ENCODE results near the gene CTNNA3.
"Not testable (repeated sequence)": the region's sequence is repeated elsewhere in the genome, so short reads cannot be mapped to it uniquely, and the experiment has no call there.

Gene CTNNA3

GRCh38 chr10:67695555-67695954 is 440 bp downstream of the CTNNA3 start:
- H3K36me3 ChIP-seq (ENCODE audit: control insufficient read depth in 1 of 2, insufficient read depth in 2 of 2, low read length in 2 of 2), result no peaks in the 10 kb centered on the region
- H3K9me3 ChIP-seq (ENCODE audit: control insufficient read depth in 1 of 2, low read length in 2 of 2), result no peaks in the 10 kb centered on the region
- no peaks in the 10 kb centered on the region for H3K27me3 ChIP-seq (ENCODE audit: low read depth, low read length)
- peak overlapping the region; percentile 34 to 46 for H3K4me3 ChIP-seq (ENCODE audit: low read depth in 1 of 2, low read length in 2 of 2)
- H3K27ac ChIP-seq (ENCODE audit: low read length), result peak overlapping the region; percentile 75
- H3K4me1 ChIP-seq (ENCODE audit: control insufficient read depth in 1 of 2, insufficient read depth in 2 of 2, low read length in 2 of 2), result peaks cover 0 to 23% of the 10 kb centered on the region in 2 donors

DNA sequence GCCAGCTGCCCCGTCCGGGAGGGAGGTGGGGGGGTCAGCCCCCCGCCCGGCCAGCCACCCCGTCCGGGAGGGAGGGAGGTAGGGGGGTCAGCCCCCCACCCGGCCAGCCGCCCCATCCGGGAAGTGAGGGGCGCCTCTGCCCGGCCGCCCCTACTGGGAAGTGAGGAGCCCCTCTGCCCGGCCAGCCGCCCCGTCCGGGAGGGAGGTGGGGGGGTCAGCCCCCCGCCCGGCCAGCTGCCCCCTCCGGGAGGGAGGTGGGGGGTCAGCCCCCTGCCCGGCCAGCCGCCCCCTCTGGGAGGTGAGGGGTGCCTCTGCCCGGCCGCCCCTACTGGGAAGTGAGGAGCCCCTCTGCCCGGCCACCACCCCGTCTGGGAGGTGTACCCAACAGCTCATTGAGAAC is 4.1 kb downstream of the CTNNA3 start:
- H3K27ac ChIP-seq (ENCODE audit: low read length); H3K27me3 ChIP-seq (ENCODE audit: low read depth, low read length); H3K4me3 ChIP-seq (ENCODE audit: low read depth in 1 of 2, low read length in 2 of 2); H3K9me3 ChIP-seq (ENCODE audit: control insufficient read depth in 1 of 2, low read length in 2 of 2); H3K4me1 ChIP-seq (ENCODE audit: control insufficient read depth in 1 of 2, insufficient read depth in 2 of 2, low read length in 2 of 2); H3K36me3 ChIP-seq (ENCODE audit: control insufficient read depth in 1 of 2, insufficient read depth in 2 of 2, low read length in 2 of 2): not testable (repeated sequence)

- not testable (repeated sequence) for H3K27ac ChIP-seq (ENCODE audit: low read length); H3K27me3 ChIP-seq (ENCODE audit: low read depth, low read length); H3K4me3 ChIP-seq (ENCODE audit: low read depth in 1 of 2, low read length in 2 of 2); H3K36me3 ChIP-seq (ENCODE audit: control insufficient read depth in 1 of 2, insufficient read depth in 2 of 2, low read length in 2 of 2); H3K4me1 ChIP-seq (ENCODE audit: control insufficient read depth in 1 of 2, insufficient read depth in 2 of 2, low read length in 2 of 2); H3K9me3 ChIP-seq (ENCODE audit: control insufficient read depth in 1 of 2, low read length in 2 of 2)
Observed at GRCh38 chr10:67690540-67690939, 5.5 kb downstream of the CTNNA3 start.

DNA sequence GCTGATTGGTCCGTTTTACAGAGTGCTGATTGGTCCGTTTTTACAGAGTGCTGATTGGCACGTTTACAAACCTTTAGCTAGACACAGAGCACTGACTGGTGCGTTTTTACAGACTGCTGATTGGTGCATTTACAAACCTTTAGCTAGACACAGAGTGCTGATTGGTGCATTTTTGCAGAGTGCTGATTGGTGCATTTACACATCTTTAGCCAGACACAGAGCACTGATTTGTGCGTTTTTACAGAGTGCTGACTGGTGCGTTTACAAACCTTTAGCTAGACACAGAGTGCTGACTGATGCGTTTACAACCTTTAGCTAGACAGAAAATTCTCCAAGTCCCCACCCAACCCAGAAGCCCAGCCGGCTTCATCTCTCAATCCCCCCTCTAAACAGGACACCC is 11.9 kb downstream of the CTNNA3 start:
- not testable (repeated sequence) for H3K36me3 ChIP-seq (ENCODE audit: control insufficient read depth in 1 of 2, insufficient read depth in 2 of 2, low read length in 2 of 2); H3K4me1 ChIP-seq (ENCODE audit: control insufficient read depth in 1 of 2, insufficient read depth in 2 of 2, low read length in 2 of 2); H3K27ac ChIP-seq (ENCODE audit: low read length); H3K4me3 ChIP-seq (ENCODE audit: low read depth in 1 of 2, low read length in 2 of 2); H3K27me3 ChIP-seq (ENCODE audit: low read depth, low read length)
- H3K9me3 ChIP-seq (ENCODE audit: control insufficient read depth in 1 of 2, low read length in 2 of 2), result peaks cover 0 to 16% of the 10 kb centered on the region in 2 donors

DNA sequence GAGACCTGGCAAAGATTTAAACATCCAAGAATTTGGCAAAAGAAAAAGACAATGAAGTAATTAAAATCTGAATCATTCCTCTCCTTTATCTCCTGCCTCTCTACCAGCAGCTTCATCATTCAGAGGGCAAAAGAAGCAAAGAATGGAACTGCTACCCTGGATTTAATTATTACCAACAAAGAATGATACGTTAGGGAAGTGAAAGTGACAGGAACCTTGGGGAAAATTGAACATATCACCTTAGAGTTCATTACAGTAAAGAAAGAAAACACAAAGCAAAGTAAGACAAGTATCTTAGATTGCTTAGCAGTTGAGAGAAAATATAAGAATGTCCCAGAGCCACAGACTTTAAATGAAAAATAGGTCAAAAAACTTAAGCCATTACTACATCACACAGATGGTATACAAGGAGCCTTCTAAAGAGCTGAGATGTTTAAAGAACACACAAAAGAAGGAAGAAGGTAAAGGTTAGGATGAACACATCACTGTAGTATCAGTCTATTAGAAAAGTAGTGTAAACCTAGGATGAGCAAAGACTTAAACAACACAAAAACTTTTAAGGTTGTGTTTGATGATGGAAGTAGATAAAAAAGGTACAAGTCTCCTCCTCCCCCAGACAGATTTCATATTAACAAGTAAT is 17.5 kb downstream of the CTNNA3 start:
- H3K27me3 ChIP-seq (ENCODE audit: low read depth, low read length), result no peaks in the 10 kb centered on the region
- H3K27ac ChIP-seq (ENCODE audit: low read length), result no peak overlapping the region
- H3K4me1 ChIP-seq (ENCODE audit: control insufficient read depth in 1 of 2, insufficient read depth in 2 of 2, low read length in 2 of 2), result no peaks in the 10 kb centered on the region
- H3K4me3 ChIP-seq (ENCODE audit: low read depth in 1 of 2, low read length in 2 of 2), result no peak overlapping the region
- peaks cover 0 to 5% of the 10 kb centered on the region in 2 donors for H3K9me3 ChIP-seq (ENCODE audit: control insufficient read depth in 1 of 2, low read length in 2 of 2)
- H3K36me3 ChIP-seq (ENCODE audit: control insufficient read depth in 1 of 2, insufficient read depth in 2 of 2, low read length in 2 of 2), result peaks cover 0 to 2% of the 10 kb centered on the region in 2 donors

- H3K27me3 ChIP-seq (ENCODE audit: low read depth, low read length), result no peaks in the 10 kb centered on the region
- H3K4me3 ChIP-seq (ENCODE audit: low read depth in 1 of 2, low read length in 2 of 2), result no peak overlapping the region
- H3K27ac ChIP-seq (ENCODE audit: low read length), result no peak overlapping the region
- H3K36me3 ChIP-seq (ENCODE audit: control insufficient read depth in 1 of 2, insufficient read depth in 2 of 2, low read length in 2 of 2), result no peaks in the 10 kb centered on the region
- no peaks in the 10 kb centered on the region for H3K4me1 ChIP-seq (ENCODE audit: control insufficient read depth in 1 of 2, insufficient read depth in 2 of 2, low read length in 2 of 2)
- no peaks in the 10 kb centered on the region for H3K9me3 ChIP-seq (ENCODE audit: control insufficient read depth in 1 of 2, low read length in 2 of 2)
Observed at GRCh38 chr10:67676208-67676825, 19.7 kb downstream of the CTNNA3 start.

GRCh38 chr10:67670401-67670800 is 25.6 kb downstream of the CTNNA3 start:
- Histone ChIP-seq H3K36me3 (ENCODE audit: control insufficient read depth in 1 of 2, insufficient read depth in 2 of 2, low read length in 2 of 2) (no peaks in the 10 kb centered on the region), H3K4me3 (ENCODE audit: low read depth in 1 of 2, low read length in 2 of 2) (no peak overlapping the region), H3K27me3 (ENCODE audit: low read depth, low read length) (no peaks in the 10 kb centered on the region), H3K4me1 (ENCODE audit: control insufficient read depth in 1 of 2, insufficient read depth in 2 of 2, low read length in 2 of 2) (peaks cover 0 to 6% of the 10 kb centered on the region in 2 donors), H3K9me3 (ENCODE audit: control insufficient read depth in 1 of 2, low read length in 2 of 2) (no peaks in the 10 kb centered on the region), H3K27ac (ENCODE audit: low read length) (no peak overlapping the region)

- Histone ChIP-seq H3K9me3 (ENCODE audit: control insufficient read depth in 1 of 2, low read length in 2 of 2) (no peaks in the 10 kb centered on the region), H3K4me3 (ENCODE audit: low read depth in 1 of 2, low read length in 2 of 2) (no peak overlapping the region), H3K36me3 (ENCODE audit: control insufficient read depth in 1 of 2, insufficient read depth in 2 of 2, low read length in 2 of 2) (no peaks in the 10 kb centered on the region), H3K4me1 (ENCODE audit: control insufficient read depth in 1 of 2, insufficient read depth in 2 of 2, low read length in 2 of 2) (peaks cover 0 to 6% of the 10 kb centered on the region in 2 donors), H3K27me3 (ENCODE audit: low read depth, low read length) (no peaks in the 10 kb centered on the region), H3K27ac (ENCODE audit: low read length) (no peak overlapping the region)
Observed at GRCh38 chr10:67669978-67670377, 26.0 kb downstream of the CTNNA3 start.

DNA sequence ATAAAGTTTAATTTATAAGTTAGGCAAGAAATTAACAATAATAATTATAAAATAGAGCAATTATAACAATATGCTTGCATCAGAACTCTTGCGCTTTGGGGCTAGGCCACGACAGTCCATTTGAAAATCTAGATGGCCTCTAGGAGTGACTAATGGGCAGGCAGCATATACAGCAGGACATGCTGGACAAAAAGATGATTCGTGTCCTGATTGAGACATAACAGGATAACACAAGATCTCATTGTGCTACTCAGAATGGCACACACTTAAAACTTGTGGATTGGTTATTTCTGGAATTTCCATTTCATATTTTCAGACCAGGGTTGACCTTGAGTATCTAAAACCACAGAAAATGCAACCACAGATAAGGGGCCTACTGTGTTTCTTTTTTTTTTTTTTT is 27.5 kb downstream of the CTNNA3 start:
- no peaks in the 10 kb centered on the region for H3K36me3 ChIP-seq (ENCODE audit: control insufficient read depth in 1 of 2, insufficient read depth in 2 of 2, low read length in 2 of 2)
- H3K9me3 ChIP-seq (ENCODE audit: control insufficient read depth in 1 of 2, low read length in 2 of 2), result no peaks in the 10 kb centered on the region
- H3K4me3 ChIP-seq (ENCODE audit: low read depth in 1 of 2, low read length in 2 of 2), result no peak overlapping the region
- H3K27ac ChIP-seq (ENCODE audit: low read length), result no peak overlapping the region
- no peaks in the 10 kb centered on the region for H3K27me3 ChIP-seq (ENCODE audit: low read depth, low read length)
- H3K4me1 ChIP-seq (ENCODE audit: control insufficient read depth in 1 of 2, insufficient read depth in 2 of 2, low read length in 2 of 2), result peaks cover 0 to 6% of the 10 kb centered on the region in 2 donors

DNA sequence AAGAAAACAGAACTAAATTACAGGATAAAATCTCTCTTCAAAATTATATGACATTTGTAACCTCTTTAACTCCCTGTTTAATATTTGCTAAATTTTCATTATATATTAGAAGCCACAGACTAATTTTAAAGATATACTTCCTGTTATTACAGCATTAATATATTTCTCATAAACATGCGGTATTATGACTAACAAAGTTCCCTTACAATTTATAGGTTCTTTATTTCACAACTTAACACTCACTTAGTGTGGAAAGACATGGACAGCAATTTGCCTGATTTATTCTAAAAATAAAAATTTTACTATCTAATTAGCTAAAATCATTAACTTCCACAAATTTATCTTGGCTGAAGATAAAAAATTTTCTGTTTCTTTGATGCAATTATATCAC is 29.0 kb downstream of the CTNNA3 start:
- Histone ChIP-seq H3K36me3 (ENCODE audit: control insufficient read depth in 1 of 2, insufficient read depth in 2 of 2, low read length in 2 of 2) (no peaks in the 10 kb centered on the region), H3K9me3 (ENCODE audit: control insufficient read depth in 1 of 2, low read length in 2 of 2) (no peaks in the 10 kb centered on the region), H3K4me1 (ENCODE audit: control insufficient read depth in 1 of 2, insufficient read depth in 2 of 2, low read length in 2 of 2) (peaks cover 0 to 6% of the 10 kb centered on the region in 2 donors), H3K4me3 (ENCODE audit: low read depth in 1 of 2, low read length in 2 of 2) (no peak overlapping the region), H3K27me3 (ENCODE audit: low read depth, low read length) (no peaks in the 10 kb centered on the region), H3K27ac (ENCODE audit: low read length) (no peak overlapping the region)

DNA sequence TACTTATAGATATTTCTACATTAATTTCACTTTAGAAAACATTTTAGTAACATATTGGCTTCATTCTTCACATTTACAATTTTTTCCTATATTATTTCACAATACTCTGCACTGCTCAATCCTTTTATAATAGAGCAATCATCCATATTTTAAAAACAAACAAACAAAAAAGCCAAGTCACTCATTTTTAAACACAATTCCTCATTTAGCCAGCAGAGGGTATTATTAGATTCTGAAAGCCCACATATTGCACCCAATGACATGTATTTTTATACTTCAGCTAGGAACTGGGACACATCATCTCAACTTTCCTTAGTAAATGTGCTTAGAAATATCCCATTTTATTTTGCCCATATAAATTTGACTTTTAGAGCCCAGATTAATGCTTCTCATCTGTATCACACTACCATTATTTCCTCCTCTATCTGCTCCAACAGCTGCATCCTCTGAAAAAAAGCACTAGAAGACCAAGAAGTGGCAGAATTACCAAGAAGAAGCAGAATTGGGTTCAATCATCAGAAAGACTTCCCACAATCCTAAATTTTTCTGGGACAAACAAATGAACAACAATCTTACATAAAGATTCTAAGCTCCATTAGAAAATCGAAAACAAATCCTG is 29.5 kb downstream of the CTNNA3 start:
- Histone ChIP-seq H3K27me3 (ENCODE audit: low read depth, low read length) (no peaks in the 10 kb centered on the region), H3K4me1 (ENCODE audit: control insufficient read depth in 1 of 2, insufficient read depth in 2 of 2, low read length in 2 of 2) (peaks cover 0 to 6% of the 10 kb centered on the region in 2 donors), H3K36me3 (ENCODE audit: control insufficient read depth in 1 of 2, insufficient read depth in 2 of 2, low read length in 2 of 2) (no peaks in the 10 kb centered on the region), H3K4me3 (ENCODE audit: low read depth in 1 of 2, low read length in 2 of 2) (no peak overlapping the region), H3K9me3 (ENCODE audit: control insufficient read depth in 1 of 2, low read length in 2 of 2) (no peaks in the 10 kb centered on the region), H3K27ac (ENCODE audit: low read length) (no peak overlapping the region)

Measured in muscle layer of duodenum (tissue), 2 donors.